Lower lobe of right lung (tissue), 2 donors: ENCODE measurements around the gene DHRS12. TPM values are rescaled to one million over a fixed set of nuclear protein-coding genes. Genes with fewer than 3 reads are reported as not detected.
A peak's percentile ranks its signal among the peaks of the same experiment; 100 is the strongest.

Experiments used
- ATAC-seq, 2 donors: fragments of 200-7000 bp; cut with Tn5 transposase; one replicate each; pipeline ENCODE4 v1.9.1; 2020 to 2022; ENCODE audit warnings: mild to moderate bottlenecking in 2 of 2, moderate library complexity in 2 of 2
- DNase-seq: peaks from one replicate; pipeline ENCODE4 v3.0.0-alpha.2; 2020
- H3K27ac ChIP-seq: fragments of 200-600 bp; one replicate; pipeline ENCODE4 v1.8.0; 2022
- H3K27me3 ChIP-seq: fragments of 200-600 bp; one replicate; pipeline ENCODE4 v1.8.0; 2022; ENCODE audit warnings: low read depth
- H3K36me3 ChIP-seq: fragments of 200-600 bp; one replicate; pipeline ENCODE4 v1.8.0; 2022; ENCODE audit warnings: mild to moderate bottlenecking
- H3K4me1 ChIP-seq: fragments of 200-600 bp; one replicate; pipeline ENCODE4 v1.8.0; 2022
- H3K4me3 ChIP-seq: fragments of 200-600 bp; one replicate; pipeline ENCODE4 v1.8.0; 2022; ENCODE audit warnings: mild to moderate bottlenecking
- H3K9me3 ChIP-seq: fragments of 200-600 bp; one replicate; pipeline ENCODE4 v1.8.0; 2022
- intact Hi-C: fragments of 100-400 bp; cut with DNase I; formaldehyde crosslinking; loops from one replicate; pipeline ENCODE4 v1.11.0; 2022
- total RNA-seq: library from RNA; stranded (reverse); fragmentation: NEBNext Ultra II Directional; extraction: Animal tissue kit (Norgen Biotek cat#: 25700); gene quantifications from one replicate; pipeline ENCODE4 v1.2.1, GENCODE V29; 2021
- TF ChIP-seq, protein P1 (sequence below): fragments of 200-600 bp; IDR thresholded peaks from one replicate; pipeline ENCODE4 v1.8.0; 2022; ENCODE audit warnings: antibody characterized with exemption, mild to moderate bottlenecking
- donor health status: DM: no; HTN: yes; CAD: no; lungs with severe emphysema.

Gene DHRS12
- total RNA-seq, 1 donor from 2014 or later = 13.4 TPM

DNA sequence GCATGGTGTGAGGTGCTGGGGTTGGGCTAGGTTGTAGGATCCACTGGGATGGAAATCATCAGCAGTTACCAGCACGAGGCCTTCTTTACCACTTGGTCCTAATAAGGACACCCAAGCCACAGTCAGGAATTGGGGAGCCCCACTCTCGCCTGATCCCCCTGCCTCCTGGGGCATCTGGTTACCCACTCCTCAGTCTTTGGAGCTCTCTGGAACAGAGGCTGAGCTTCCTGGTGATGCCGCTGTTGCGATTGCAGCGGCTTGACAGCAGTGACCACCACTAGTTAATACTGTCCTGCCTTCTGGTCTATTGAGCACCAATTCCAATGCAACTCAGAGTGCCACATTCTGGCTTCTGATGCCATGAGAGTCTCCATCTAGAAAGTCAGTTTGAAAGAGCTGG lies 27.6 kb upstream of the DHRS12 start:
- no peak overlapping the region for H3K4me3 ChIP-seq
- H3K4me1 ChIP-seq = peaks cover 3% of the 10 kb centered on the region
- no peak overlapping the region for H3K27ac ChIP-seq
- intact Hi-C loops = no loop called here
- peaks cover 3% of the 10 kb centered on the region for H3K27me3 ChIP-seq
- H3K9me3 ChIP-seq = no peaks in the 10 kb centered on the region
- ATAC-seq = no peak
- TF ChIP-seq, protein P1, sequence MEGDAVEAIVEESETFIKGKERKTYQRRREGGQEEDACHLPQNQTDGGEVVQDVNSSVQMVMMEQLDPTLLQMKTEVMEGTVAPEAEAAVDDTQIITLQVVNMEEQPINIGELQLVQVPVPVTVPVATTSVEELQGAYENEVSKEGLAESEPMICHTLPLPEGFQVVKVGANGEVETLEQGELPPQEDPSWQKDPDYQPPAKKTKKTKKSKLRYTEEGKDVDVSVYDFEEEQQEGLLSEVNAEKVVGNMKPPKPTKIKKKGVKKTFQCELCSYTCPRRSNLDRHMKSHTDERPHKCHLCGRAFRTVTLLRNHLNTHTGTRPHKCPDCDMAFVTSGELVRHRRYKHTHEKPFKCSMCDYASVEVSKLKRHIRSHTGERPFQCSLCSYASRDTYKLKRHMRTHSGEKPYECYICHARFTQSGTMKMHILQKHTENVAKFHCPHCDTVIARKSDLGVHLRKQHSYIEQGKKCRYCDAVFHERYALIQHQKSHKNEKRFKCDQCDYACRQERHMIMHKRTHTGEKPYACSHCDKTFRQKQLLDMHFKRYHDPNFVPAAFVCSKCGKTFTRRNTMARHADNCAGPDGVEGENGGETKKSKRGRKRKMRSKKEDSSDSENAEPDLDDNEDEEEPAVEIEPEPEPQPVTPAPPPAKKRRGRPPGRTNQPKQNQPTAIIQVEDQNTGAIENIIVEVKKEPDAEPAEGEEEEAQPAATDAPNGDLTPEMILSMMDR = no peak
- H3K36me3 ChIP-seq = no peaks in the 10 kb centered on the region
- DNase-seq = no peak

DNA sequence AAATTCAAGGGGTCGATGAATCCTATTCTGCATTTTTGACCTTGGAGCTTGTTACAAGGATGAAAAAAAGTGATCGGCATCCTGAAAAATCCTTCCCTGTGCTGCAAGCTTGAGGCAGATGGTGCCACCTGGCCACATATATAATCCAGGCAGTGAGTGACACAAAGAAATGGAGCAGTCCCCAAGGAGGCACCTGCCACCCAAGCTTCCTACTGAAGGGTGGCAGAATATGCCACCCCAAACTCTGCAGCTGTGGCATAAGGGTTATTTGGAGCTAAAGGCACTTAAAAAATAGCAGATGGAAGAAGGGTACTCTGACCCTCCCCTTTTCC lies 25.6 kb upstream of the DHRS12 start:
- TF ChIP-seq, protein P1 = no peak
- Histone ChIP-seq H3K9me3 (no peaks in the 10 kb centered on the region), H3K27me3 (no peaks in the 10 kb centered on the region), H3K4me1 (peaks cover 6% of the 10 kb centered on the region), H3K4me3 (no peak overlapping the region), H3K36me3 (no peaks in the 10 kb centered on the region), H3K27ac (no peak overlapping the region)
- intact Hi-C loops = no loop called here
- ATAC-seq (no peak), DNase-seq (no peak)

DNA sequence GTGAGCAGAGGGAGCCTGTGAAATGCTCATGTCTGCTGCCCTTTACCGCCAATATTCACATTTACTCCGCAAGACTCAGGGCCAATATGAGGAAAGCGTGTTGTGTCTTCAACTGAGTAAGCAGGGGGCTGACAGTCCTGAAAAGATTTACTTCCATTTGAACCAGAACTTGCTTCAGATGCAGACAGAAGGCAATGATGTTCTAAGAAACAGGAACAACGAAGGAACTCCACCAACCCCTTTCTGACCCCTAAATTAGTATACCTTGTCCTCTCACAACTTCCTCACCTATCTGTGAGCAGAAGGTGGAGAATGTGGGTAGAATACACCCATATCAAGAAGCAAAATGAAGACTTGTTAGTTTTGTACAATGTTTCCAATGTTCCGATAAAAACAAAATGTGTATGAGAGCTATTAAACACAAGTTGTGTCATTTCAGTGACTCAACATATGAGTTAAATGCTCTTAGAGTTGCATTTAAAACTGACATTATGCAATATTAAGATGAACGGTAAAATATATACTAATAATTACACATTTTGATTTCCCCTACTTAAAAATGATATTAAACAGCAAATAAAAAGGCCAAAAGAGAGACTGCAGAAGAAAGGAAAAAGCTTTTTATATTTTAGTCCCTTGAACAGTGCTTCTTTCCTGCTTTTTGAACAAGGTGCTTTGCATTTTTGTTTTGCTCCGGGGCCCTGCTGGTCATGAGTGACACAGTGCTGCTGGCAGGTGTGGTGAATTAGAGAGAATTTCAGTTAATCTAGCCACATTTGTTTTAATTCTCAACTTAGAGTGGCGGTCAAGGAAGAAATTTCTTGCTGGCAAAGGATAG lies 25.0 kb upstream of the DHRS12 start:
- Histone ChIP-seq H3K36me3 (no peaks in the 10 kb centered on the region), H3K9me3 (no peaks in the 10 kb centered on the region), H3K4me1 (peaks cover 6% of the 10 kb centered on the region), H3K4me3 (no peak overlapping the region), H3K27ac (no peak overlapping the region), H3K27me3 (no peaks in the 10 kb centered on the region)
- ATAC-seq = no peak
- intact Hi-C loops = no loop called here
- TF ChIP-seq, protein P1 = no peak
- DNase-seq = no peak

DNA sequence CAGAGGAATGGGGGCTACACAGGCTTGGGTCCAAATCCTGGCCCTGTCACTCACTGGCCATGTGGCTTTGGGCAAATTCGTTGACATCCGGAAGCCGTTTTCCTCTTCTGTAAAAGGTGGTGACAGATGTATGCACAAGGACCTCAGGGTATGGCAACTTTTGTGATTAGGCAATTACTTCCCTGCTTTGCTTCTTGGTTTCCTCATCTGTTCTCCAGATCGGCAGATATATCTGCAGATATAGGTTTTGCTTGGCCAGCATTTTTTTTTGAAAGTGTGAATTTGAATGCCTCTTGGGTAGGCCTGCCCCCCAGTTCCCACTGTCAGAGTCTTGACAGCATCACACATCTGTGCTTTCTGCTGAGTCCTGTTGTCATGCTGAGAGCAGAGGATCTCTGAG lies 23.3 kb upstream of the DHRS12 start:
- DNase-seq (no peak), ATAC-seq (no peak)
- Histone ChIP-seq H3K27ac (peak overlapping the region; percentile 42), H3K9me3 (no peaks in the 10 kb centered on the region), H3K4me3 (no peak overlapping the region), H3K4me1 (peaks cover 9% of the 10 kb centered on the region), H3K36me3 (no peaks in the 10 kb centered on the region), H3K27me3 (no peaks in the 10 kb centered on the region)
- TF ChIP-seq, protein P1 = no peak
- intact Hi-C loops = no loop called here

DNA sequence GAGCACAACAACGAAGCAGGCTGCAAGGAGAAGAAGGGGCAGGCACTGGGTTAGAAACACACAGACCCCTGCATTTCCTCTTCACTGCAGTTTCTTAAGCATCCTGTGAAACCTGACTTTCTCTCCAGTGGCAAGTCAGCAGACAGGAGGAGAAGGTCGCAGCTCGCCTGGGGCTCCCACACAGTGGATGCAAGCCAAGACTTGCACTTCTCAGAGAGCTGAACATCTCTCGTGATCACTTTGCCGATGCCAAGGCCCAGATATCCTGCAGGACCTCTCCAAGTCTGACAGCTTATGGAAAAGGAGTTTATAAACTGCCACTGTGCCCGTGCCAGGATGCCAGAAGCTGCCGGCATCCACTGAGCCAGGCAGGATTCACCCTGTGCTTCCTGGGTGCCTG lies 22.6 kb upstream of the DHRS12 start:
- H3K27me3 ChIP-seq = no peaks in the 10 kb centered on the region
- no peaks in the 10 kb centered on the region for H3K9me3 ChIP-seq
- peak in 1 of 2 donors; percentile 9 for ATAC-seq
- intact Hi-C loops = no loop called here
- no peak overlapping the region for H3K4me3 ChIP-seq
- H3K4me1 ChIP-seq = peaks cover 9% of the 10 kb centered on the region
- peak overlapping the region; percentile 42 for H3K27ac ChIP-seq
- no peaks in the 10 kb centered on the region for H3K36me3 ChIP-seq
- DNase-seq = no peak
- TF ChIP-seq, protein P1 = no peak
